ENCODE data around the gene SSC5D.

GRCh38 chr19:55519451-55520311 is 31.4 kb downstream of the SSC5D start:
- TF ChIP-seq CTCF (IDR thresholded peaks at IDR 0.05) (peak in 1 of 3 donors; percentile 15), POLR2A (IDR thresholded peaks at IDR 0.05) (no peak)
